Skeletal muscle tissue (tissue), 4 donors: ENCODE data around the gene NCOA1. TPM values are rescaled to one million over a fixed set of nuclear protein-coding genes. Genes with fewer than 3 reads are reported as not detected.

Experiments used
- H3K27ac ChIP-seq: one replicate; pipeline ENCODE4 v1.7.0; 2013; ENCODE audit warnings: mild to moderate bottlenecking, low read depth, low read length, inconsistent platforms
- H3K27me3 ChIP-seq, 3 donors: one replicate each; pipeline ENCODE4 v1.7.0; 2013; ENCODE audit warnings: low read length in 3 of 3; ENCODE audit not compliant: control insufficient read depth in 3 of 3, insufficient read depth in 3 of 3
- H3K36me3 ChIP-seq, 3 donors: one replicate each; pipeline ENCODE4 v1.7.0; 2013; ENCODE audit warnings: low read length in 3 of 3; ENCODE audit not compliant: control insufficient read depth in 3 of 3, insufficient read depth in 3 of 3
- H3K4me1 ChIP-seq, 3 donors: one replicate each; pipeline ENCODE4 v1.7.0; 2013; ENCODE audit warnings: low read length in 3 of 3, mild to moderate bottlenecking in 3 of 3; ENCODE audit not compliant: control insufficient read depth in 3 of 3, insufficient read depth in 3 of 3
- H3K4me3 ChIP-seq, 3 donors: one replicate each; pipeline ENCODE4 v1.7.0; 2013; ENCODE audit warnings: low read length in 3 of 3
- H3K9ac ChIP-seq, 3 donors: one replicate each; pipeline ENCODE4 v1.7.0; 2013; ENCODE audit warnings: low read length in 3 of 3, mild to moderate bottlenecking in 3 of 3, moderate library complexity in 2 of 3, low read depth in 1 of 3
- H3K9me3 ChIP-seq, 3 donors: one replicate each; pipeline ENCODE4 v1.7.0; 2013; ENCODE audit warnings: low read length in 3 of 3; ENCODE audit not compliant: control insufficient read depth in 3 of 3
- total RNA-seq: library from RNA; depleted of rRNA; stranded (reverse); fragments of >200 nt; gene quantifications from one replicate; pipeline ENCODE4 v1.2.3, GENCODE V29; 2014
- donor health status: Osteomylitis.

NCOA1 gene
- total RNA-seq, 1 donor from 2014 or later, result 150 TPM

DNA sequence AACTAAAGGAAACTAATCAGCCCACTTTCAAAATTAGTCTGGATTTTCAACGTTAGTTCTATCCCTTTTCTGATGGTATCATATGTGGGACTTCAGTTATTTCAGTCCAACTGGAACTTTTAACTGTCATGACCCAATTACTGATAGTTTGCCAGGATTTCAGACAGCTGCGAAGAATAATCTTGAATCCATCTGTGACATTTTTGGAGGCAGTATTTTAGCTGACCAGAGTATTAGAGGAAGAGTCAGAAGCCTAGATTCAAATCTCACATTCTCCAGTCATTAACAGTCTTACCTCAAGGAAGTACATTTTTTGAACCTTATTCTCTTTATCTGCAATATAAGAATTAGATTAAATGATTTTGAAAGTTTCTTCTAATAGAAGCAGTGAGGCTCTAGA, 220.8 kb downstream of the NCOA1 start:
- Histone ChIP-seq H3K9ac (no peak overlapping the region), H3K27me3 (no peaks in the 10 kb centered on the region), H3K4me3 (no peak overlapping the region), H3K27ac (no peak overlapping the region), H3K36me3 (peaks cover 3 to 20% (median 18%) of the 10 kb centered on the region in 3 donors), H3K9me3 (no peaks in the 10 kb centered on the region), H3K4me1 (peaks cover 0 to 6% (median 0%) of the 10 kb centered on the region in 3 donors)

DNA sequence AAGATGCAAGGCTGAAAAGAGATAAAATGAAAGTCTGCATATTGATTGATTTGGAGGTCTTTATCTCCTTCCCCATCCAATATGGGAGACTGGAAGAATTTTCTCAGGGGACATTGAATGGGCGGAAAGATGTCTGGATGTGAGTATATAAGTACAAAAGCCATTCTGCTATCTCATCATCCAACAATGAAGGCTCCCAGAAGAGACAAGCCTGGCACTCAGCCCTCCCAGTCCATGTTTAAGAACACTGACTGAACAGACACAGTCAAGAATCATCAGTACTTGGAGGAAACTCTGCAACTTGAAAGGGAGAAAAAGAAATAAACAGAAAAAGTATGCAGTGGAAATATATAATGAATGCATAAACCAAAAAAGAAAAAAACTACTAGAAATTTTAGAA, 221.2 kb downstream of the NCOA1 start:
- Histone ChIP-seq H3K9ac (no peak overlapping the region), H3K36me3 (peaks cover under 1 to 18% (median 18%) of the 10 kb centered on the region in 3 donors), H3K4me3 (no peak overlapping the region), H3K27ac (no peak overlapping the region), H3K27me3 (no peaks in the 10 kb centered on the region), H3K4me1 (peaks cover 0 to 6% (median 0%) of the 10 kb centered on the region in 3 donors), H3K9me3 (no peaks in the 10 kb centered on the region)

DNA sequence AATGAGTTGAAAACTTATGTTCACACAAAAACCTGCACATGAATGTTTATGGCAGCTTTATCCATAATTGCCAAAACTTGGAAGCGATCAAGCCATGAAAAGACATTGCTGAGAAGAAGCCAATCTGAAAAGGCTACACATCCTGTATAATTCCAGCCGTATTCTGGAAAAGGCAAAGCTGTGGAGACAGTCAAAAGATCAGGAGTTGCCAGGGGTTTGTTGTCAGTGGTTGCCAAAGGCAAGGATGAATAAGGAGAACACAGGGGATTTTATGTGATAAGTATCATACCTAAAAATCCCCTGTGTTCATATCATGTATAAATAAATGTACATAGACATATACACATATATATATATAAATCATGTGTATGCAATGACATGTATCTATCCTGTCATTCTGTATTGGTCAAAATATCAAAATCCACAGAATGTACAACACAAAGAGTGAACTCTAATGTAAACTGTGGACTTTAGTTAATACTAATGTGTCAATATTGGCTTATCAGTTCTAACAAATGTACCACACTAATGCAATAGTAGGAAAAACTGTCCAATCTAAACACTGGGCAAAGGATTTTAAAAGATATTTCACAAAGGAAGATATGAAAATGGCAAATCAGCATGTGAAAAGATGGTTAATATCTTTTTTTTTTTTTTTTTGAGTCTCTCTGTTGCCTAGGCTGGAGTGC, 226.4 kb downstream of the NCOA1 start:
- no peaks in the 10 kb centered on the region for H3K27me3 ChIP-seq
- H3K27ac ChIP-seq, result no peak overlapping the region
- peaks cover 4 to 11% (median 10%) of the 10 kb centered on the region in 3 donors for H3K4me1 ChIP-seq
- H3K4me3 ChIP-seq, result no peak overlapping the region
- no peak overlapping the region for H3K9ac ChIP-seq
- H3K36me3 ChIP-seq, result peaks cover 2 to 11% (median 6%) of the 10 kb centered on the region in 3 donors
- H3K9me3 ChIP-seq, result no peaks in the 10 kb centered on the region

- Histone ChIP-seq H3K9me3 (no peaks in the 10 kb centered on the region), H3K27me3 (no peaks in the 10 kb centered on the region), H3K4me1 (peaks cover 4 to 13% (median 11%) of the 10 kb centered on the region in 3 donors), H3K36me3 (peaks cover 2 to 9% (median 3%) of the 10 kb centered on the region in 3 donors), H3K4me3 (no peak overlapping the region), H3K27ac (peak overlapping the region; percentile 86), H3K9ac (no peak overlapping the region)
Observed at GRCh38 chr2:24720310-24720709, 229.3 kb downstream of the NCOA1 start.

DNA sequence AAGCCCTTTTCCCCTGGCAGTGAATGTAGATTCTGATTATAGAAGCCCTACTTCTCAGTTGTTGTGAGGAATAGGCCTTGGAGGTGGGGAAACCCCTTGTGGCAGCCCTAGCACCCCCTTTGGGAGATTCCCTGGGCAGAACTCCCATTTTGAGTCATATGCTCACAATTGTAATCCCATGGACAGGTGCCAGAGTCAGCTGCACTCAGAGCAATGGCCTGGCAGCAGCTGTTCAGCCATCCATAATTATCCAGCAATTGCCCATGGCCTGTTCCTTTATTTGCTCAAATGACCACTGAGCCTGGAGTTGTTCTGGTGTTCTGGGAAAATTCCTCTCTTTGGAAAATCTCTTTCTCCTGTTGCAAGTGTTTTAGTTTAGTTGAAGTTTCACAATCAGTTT, 230.4 kb downstream of the NCOA1 start:
- Histone ChIP-seq H3K9me3 (no peaks in the 10 kb centered on the region), H3K4me1 (peaks cover 4 to 13% (median 11%) of the 10 kb centered on the region in 3 donors), H3K9ac (peak overlapping the region in 1 of 3 donors; percentile 11), H3K27me3 (no peaks in the 10 kb centered on the region), H3K27ac (peak overlapping the region; percentile 86), H3K36me3 (peaks cover 2 to 9% (median 4%) of the 10 kb centered on the region in 3 donors), H3K4me3 (peak overlapping the region in 1 of 3 donors; percentile 25)

GRCh38 chr2:24722141-24722790, 231.2 kb downstream of the NCOA1 start:
- H3K9me3 ChIP-seq, result no peaks in the 10 kb centered on the region
- H3K36me3 ChIP-seq, result peaks cover 2 to 5% (median 5%) of the 10 kb centered on the region in 3 donors
- peaks cover 4 to 13% (median 11%) of the 10 kb centered on the region in 3 donors for H3K4me1 ChIP-seq
- peak overlapping the region in 1 of 3 donors; percentile 11 for H3K9ac ChIP-seq
- H3K27me3 ChIP-seq, result no peaks in the 10 kb centered on the region
- peak overlapping the region; percentile 86 for H3K27ac ChIP-seq
- no peak overlapping the region for H3K4me3 ChIP-seq

DNA sequence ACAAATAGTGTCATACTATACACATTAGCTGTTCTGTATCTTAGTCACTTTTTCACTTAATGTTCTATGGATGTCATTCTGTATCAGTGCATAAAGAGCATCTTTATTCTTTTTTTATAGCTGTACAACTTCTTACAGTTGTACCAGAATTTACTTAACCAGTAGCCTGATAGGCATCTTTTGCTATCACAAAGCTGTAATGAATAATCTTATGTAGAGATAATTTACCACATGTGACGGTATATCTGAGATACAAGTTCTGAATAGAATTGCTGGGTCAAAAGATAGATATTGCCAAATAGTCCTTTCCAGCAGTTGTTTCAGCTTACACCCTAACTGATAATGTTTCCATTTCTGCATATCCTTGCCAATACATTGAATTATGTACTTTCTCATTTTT, 232.1 kb downstream of the NCOA1 start:
- no peak overlapping the region for H3K9ac ChIP-seq
- peaks cover 4 to 13% (median 11%) of the 10 kb centered on the region in 3 donors for H3K4me1 ChIP-seq
- H3K4me3 ChIP-seq, result no peak overlapping the region
- no peaks in the 10 kb centered on the region for H3K9me3 ChIP-seq
- H3K27ac ChIP-seq, result no peak overlapping the region
- peaks cover 0 to 5% (median 5%) of the 10 kb centered on the region in 3 donors for H3K36me3 ChIP-seq
- no peaks in the 10 kb centered on the region for H3K27me3 ChIP-seq

- Histone ChIP-seq H3K4me3 (no peak overlapping the region), H3K9ac (no peak overlapping the region), H3K27ac (no peak overlapping the region), H3K9me3 (no peaks in the 10 kb centered on the region), H3K36me3 (peaks cover 0 to 7% (median 7%) of the 10 kb centered on the region in 3 donors), H3K4me1 (peaks cover 4 to 13% (median 11%) of the 10 kb centered on the region in 3 donors), H3K27me3 (no peaks in the 10 kb centered on the region)
Observed at GRCh38 chr2:24723665-24724064, 232.6 kb downstream of the NCOA1 start.

DNA sequence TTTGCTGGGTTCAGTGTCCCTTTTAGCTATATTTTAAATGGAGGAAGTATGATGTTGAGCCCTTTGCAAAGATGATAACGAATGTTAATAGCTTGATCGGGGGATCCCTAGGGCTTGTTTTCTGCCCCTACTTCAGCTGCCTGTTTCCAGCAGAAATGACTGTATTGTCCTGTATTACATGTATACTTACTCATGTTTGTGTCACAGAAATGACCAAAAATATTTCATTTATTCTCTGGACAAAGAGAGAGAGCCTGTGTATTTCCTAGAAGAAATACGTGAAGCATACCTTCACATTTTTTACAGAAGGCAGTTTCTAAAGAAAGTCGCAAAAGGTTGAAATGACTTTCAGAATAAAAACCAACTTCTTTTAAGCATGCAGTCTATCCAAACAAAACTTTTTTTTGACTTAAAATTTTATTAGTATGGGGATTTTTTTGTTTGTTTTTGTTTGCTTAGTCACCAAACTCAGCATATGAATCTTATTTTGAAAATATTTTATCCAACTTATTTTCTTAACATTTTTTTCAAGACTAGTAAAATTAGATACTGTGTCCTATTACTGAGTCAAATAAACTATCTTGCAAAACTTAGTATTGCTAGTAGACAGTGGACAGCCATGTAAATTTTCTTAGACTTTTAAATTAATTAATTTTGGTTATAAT, 233.2 kb downstream of the NCOA1 start:
- Histone ChIP-seq H3K4me1 (peaks cover 4 to 13% (median 11%) of the 10 kb centered on the region in 3 donors), H3K4me3 (no peak overlapping the region), H3K27ac (no peak overlapping the region), H3K9me3 (no peaks in the 10 kb centered on the region), H3K36me3 (peaks cover 0 to 11% (median 9%) of the 10 kb centered on the region in 3 donors), H3K27me3 (no peaks in the 10 kb centered on the region), H3K9ac (no peak overlapping the region)
